Measurements from ENCODE around the gene TRIOBP. TPM values are rescaled to one million over a fixed set of nuclear protein-coding genes. Genes with fewer than 3 reads are reported as not detected.
A peak's percentile ranks its signal among the peaks of the same experiment; 100 is the strongest.

TRIOBP gene, protein sequence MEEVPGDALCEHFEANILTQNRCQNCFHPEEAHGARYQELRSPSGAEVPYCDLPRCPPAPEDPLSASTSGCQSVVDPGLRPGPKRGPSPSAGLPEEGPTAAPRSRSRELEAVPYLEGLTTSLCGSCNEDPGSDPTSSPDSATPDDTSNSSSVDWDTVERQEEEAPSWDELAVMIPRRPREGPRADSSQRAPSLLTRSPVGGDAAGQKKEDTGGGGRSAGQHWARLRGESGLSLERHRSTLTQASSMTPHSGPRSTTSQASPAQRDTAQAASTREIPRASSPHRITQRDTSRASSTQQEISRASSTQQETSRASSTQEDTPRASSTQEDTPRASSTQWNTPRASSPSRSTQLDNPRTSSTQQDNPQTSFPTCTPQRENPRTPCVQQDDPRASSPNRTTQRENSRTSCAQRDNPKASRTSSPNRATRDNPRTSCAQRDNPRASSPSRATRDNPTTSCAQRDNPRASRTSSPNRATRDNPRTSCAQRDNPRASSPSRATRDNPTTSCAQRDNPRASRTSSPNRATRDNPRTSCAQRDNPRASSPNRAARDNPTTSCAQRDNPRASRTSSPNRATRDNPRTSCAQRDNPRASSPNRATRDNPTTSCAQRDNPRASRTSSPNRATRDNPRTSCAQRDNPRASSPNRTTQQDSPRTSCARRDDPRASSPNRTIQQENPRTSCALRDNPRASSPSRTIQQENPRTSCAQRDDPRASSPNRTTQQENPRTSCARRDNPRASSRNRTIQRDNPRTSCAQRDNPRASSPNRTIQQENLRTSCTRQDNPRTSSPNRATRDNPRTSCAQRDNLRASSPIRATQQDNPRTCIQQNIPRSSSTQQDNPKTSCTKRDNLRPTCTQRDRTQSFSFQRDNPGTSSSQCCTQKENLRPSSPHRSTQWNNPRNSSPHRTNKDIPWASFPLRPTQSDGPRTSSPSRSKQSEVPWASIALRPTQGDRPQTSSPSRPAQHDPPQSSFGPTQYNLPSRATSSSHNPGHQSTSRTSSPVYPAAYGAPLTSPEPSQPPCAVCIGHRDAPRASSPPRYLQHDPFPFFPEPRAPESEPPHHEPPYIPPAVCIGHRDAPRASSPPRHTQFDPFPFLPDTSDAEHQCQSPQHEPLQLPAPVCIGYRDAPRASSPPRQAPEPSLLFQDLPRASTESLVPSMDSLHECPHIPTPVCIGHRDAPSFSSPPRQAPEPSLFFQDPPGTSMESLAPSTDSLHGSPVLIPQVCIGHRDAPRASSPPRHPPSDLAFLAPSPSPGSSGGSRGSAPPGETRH (N-terminal part only)
- 45.8 and 53.2 TPM in 2 replicates for total RNA-seq
- long read RNA-seq, partial matches to known transcripts, result 0 of 6 reads
- long read RNA-seq, other reads (novel, unspliced or antisense), result 6 of 6 reads

GRCh38 chr22:37696657-37697537 is at the start of gene TRIOBP:
Gene TRIOBP (plus strand): TSS chr22:37697048. CDS start chr22:37701366, 4,318 bp downstream.
- TF ChIP-seq, protein P1, sequence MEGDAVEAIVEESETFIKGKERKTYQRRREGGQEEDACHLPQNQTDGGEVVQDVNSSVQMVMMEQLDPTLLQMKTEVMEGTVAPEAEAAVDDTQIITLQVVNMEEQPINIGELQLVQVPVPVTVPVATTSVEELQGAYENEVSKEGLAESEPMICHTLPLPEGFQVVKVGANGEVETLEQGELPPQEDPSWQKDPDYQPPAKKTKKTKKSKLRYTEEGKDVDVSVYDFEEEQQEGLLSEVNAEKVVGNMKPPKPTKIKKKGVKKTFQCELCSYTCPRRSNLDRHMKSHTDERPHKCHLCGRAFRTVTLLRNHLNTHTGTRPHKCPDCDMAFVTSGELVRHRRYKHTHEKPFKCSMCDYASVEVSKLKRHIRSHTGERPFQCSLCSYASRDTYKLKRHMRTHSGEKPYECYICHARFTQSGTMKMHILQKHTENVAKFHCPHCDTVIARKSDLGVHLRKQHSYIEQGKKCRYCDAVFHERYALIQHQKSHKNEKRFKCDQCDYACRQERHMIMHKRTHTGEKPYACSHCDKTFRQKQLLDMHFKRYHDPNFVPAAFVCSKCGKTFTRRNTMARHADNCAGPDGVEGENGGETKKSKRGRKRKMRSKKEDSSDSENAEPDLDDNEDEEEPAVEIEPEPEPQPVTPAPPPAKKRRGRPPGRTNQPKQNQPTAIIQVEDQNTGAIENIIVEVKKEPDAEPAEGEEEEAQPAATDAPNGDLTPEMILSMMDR (conservative IDR thresholded peaks at IDR 0.05), result peak; percentile 63
- H3K27ac Mint-ChIP-seq (ENCODE audit: unreplicated experiment), result peak within 1 kb of the TSS; percentile 84
- H3K36me3 Mint-ChIP-seq (ENCODE audit: low read depth), result peaks cover 2% of the 10 kb centered on the region
- peak; percentile 95 for DNase-seq (ENCODE audit: low read depth, low spot score)
- H3K27me3 Mint-ChIP-seq (ENCODE audit: low read depth), result no peaks in the 10 kb centered on the region
- peaks cover 17% of the 10 kb centered on the region for H3K4me1 Mint-ChIP-seq
- H3K4me3 Mint-ChIP-seq, result peak within 1 kb of the TSS; percentile 89
- H3K9me3 Mint-ChIP-seq, result no peaks in the 10 kb centered on the region

DNA sequence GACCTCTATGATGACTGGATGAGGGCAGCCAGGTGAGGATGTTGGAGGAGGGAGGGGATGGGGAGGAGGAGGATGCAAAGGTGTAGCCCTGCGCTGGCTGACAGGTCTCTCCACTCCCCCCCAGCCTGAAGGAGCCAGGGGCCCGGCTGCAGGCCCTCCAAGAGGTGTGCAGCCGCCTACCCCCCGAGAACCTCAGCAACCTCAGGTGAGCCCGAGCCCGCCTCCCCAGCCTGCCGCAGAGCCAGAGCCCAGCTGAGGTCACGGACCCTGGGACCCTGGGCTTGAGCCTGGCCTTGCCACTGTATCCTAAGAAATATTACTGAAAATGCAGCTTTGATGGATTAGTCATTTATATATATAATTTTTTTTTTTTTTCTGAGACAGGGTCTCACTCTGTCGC is 49.5 kb upstream of the TRIOBP start:
- Mint-ChIP-seq H3K36me3 (ENCODE audit: low read depth) (peaks cover 2% of the 10 kb centered on the region), H3K27ac (ENCODE audit: unreplicated experiment) (no peak overlapping the region), H3K9me3 (no peaks in the 10 kb centered on the region), H3K27me3 (ENCODE audit: low read depth) (no peaks in the 10 kb centered on the region), H3K4me1 (peaks cover 8% of the 10 kb centered on the region), H3K4me3 (no peak overlapping the region)
- TF ChIP-seq, protein P1 (conservative IDR thresholded peaks at IDR 0.05), result no peak
- DNase-seq (ENCODE audit: low read depth, low spot score), result no peak

DNA sequence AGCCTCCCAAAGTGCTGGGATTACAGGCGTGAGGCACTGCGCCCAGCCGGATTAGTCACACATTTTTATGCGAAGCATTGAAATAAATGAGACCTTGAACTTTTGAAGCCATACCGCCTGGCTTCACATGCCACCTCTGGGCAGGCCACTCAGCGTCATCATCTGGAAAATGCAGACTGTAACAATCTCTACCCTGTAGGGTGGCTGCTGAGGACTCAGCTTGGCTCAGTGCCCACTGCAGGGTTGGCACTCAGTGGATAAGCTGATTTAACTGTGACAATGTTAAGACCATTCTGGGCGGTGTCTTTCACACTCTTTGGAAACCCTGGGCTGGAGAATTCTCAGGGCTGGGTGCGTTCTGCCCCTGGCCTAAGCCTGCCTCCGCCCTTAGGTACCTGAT is 48.9 kb upstream of the TRIOBP start:
- H3K27me3 Mint-ChIP-seq (ENCODE audit: low read depth), result no peaks in the 10 kb centered on the region

GRCh38 chr22:37650463-37651136 is 46.2 kb upstream of the TRIOBP start:
- H3K27ac Mint-ChIP-seq (ENCODE audit: unreplicated experiment), result no peak overlapping the region
- no peaks in the 10 kb centered on the region for H3K27me3 Mint-ChIP-seq (ENCODE audit: low read depth)
- H3K9me3 Mint-ChIP-seq, result no peaks in the 10 kb centered on the region
- no peak for DNase-seq (ENCODE audit: low read depth, low spot score)
- TF ChIP-seq, protein P1 (conservative IDR thresholded peaks at IDR 0.05), result no peak
- no peak overlapping the region for H3K4me3 Mint-ChIP-seq
- H3K4me1 Mint-ChIP-seq, result no peaks in the 10 kb centered on the region
- no peaks in the 10 kb centered on the region for H3K36me3 Mint-ChIP-seq (ENCODE audit: low read depth)

More for the DNA sequence above, 48.9 kb upstream of the TRIOBP start:
- no peak overlapping the region for H3K27ac Mint-ChIP-seq (ENCODE audit: unreplicated experiment)
- DNase-seq (ENCODE audit: low read depth, low spot score), result no peak
- peaks cover 8% of the 10 kb centered on the region for H3K4me1 Mint-ChIP-seq
- no peaks in the 10 kb centered on the region for H3K9me3 Mint-ChIP-seq
- TF ChIP-seq, protein P1 (conservative IDR thresholded peaks at IDR 0.05), result no peak
- peaks cover 2% of the 10 kb centered on the region for H3K36me3 Mint-ChIP-seq (ENCODE audit: low read depth)
- no peak overlapping the region for H3K4me3 Mint-ChIP-seq
